Midbrain (tissue), 1 donor: ENCODE measurements around the gene ADAM17.
"Not testable (repeated sequence)": the region's sequence is repeated elsewhere in the genome, so short reads cannot be mapped to it uniquely, and the experiment has no call there.

Experiments
- DNase-seq: peaks from one replicate; lab custom pipeline; 2025; lab: John Stamatoyannopoulos, UW

Gene ADAM17

GRCh38 chr2:9519250-9519649, 36.4 kb downstream of the ADAM17 start:
- DNase-seq: no peak

- no peak for DNase-seq
These were observed 36.9 kb downstream of the ADAM17 start for GRCh38 chr2:9518780-9519179.

- DNase-seq: no peak
These were observed 37.5 kb downstream of the ADAM17 start for GRCh38 chr2:9518163-9518562.

GRCh38 chr2:9517118-9517782, 38.4 kb downstream of the ADAM17 start:
- DNase-seq: no peak

- not testable (repeated sequence) for DNase-seq
These were observed 41.7 kb downstream of the ADAM17 start for GRCh38 chr2:9513946-9514345.

DNA sequence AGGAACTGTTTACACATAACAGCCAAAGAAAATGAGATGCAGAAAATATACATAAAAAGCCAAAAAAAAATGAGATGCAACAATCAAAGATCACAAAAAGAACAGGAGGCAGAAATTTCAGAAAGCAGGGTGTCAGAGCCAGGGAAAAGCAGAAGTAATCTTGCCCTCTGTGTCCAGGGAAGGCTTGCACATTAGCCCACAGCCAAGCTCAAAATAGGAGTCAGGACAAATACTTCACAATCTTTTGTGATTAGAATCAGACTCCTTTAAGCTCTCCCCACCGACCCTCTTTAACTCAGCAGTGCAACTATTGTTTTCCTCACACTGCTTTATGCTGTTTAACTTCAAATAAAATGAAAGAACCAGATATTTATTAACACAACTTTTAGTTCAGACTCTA, 46.7 kb downstream of the ADAM17 start:
- DNase-seq: no peak

GRCh38 chr2:9498210-9498609, 57.4 kb downstream of the ADAM17 start:
- DNase-seq: no peak

GRCh38 chr2:9497017-9497416, 58.6 kb downstream of the ADAM17 start:
- no peak for DNase-seq

DNA sequence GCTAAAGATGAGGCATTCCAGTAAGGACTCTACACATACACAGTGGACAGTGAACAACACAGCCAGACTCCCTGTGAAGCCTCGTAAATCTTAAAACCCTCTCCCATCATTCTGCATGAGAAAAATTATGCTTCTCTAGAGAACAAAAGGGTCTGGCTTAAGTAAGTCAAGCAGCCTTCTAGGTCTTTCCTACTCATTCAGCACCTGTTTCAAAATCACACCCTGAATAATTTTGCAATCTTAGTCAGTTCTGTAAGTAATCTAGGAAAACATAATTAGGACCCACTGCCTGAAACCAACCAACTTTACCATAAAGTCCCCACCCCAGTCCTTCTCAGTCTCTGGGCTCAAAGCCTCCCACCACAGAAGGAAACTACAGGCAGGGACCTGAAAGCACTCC, 61.5 kb downstream of the ADAM17 start:
- no peak for DNase-seq

GRCh38 chr2:9493478-9493877, 62.2 kb downstream of the ADAM17 start:
- no peak for DNase-seq

DNA sequence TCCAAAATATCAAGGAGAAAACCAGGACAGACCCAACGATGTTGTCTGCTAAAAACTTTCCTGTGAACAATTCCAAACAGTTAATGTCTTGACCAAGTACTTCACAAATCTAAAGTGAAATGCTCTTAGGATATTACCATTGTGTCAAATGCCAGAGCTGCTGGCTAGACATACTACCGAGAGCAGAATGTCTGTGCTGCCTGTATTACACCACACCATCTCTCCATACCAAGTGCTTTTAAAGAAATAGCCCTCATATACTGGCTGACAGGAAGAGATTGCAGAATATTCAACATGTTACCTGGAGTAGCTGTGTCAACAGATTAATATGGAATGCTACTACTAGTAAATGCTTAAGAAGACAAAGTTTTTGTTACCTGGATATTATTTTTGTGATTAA, 62.7 kb downstream of the ADAM17 start:
- no peak for DNase-seq

DNA sequence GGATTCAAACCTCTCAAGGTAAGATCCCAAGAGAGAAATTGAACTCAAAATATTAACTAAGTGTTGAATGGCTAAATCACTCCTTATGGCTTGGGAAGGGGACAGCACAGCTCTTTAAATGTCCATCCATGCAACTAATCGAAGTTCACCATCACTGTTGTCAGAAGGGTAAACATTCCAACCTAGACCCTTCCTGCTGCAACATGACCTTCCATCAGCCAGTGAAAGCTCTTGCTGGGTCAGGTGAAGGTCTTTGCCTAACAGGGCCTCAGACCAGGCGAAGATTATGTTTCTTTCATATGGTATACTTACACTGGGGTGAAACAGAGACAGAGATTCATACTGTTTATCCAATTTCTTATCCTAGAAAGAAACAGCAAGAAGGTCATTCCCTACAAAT, 64.8 kb downstream of the ADAM17 start:
- no peak for DNase-seq

DNA sequence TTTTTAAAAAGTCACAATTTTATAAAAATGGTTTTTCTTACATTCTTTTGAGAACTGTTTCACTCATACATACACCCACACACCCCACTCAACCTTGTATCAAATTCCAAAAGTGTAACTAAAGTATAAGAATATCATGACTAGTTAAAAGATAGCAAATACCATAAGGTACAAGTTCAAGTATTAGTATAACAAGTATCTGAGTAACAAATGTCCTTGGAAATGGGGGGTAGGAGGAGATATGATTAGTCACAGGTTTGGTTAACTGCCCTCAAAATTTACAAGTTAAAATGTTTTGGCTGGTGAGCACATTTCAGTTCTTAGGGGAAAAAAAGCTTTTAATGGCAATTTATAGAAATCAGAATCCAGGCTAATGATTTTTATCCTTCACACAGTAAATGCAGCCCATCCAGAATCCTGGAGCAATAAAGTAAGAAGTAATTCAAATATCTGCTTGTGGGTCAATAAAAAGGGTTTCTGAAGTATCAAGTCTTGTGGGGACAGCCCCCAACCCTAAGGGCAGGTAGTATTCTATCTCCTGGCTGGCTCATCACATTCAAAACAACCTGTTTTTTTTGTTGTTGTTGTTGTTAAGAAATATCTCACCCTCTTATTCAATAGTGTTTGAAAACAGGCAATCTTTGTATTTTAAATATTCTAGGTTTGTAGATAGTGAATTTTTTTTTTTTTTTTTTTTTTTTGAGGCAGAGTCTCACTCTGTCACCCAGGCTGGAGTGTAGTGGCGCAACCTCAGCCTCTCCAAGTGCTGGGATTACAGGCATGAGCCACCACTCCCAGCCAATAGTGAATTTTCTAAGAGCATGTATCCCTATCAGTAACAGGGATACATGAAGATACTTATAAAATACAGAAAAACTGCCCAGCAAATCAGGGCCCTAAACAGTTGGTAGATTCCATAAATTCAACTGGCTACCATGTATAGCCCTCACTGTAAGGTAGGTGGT, 66.8 kb downstream of the ADAM17 start:
- DNase-seq: no peak

DNA sequence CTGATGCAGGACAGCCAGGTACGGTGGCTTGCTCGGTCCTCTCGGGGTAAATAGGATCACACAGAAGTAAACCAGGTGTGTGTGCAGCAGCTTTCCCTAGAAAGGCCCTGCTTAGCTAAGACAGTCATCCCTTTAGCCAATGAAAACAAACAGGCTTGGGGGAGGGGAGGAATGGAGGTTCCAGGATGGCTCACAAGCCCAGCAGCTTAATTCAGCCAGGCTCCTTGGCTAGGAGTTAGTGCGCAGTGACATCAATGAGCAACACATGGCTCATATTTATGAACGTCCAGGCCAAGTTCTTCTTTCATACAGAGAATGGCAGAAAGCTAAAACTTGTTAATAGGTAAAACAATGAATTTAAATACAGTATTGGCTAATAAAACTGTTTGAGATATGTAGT, 71.1 kb downstream of the ADAM17 start:
- DNase-seq: no peak

DNA sequence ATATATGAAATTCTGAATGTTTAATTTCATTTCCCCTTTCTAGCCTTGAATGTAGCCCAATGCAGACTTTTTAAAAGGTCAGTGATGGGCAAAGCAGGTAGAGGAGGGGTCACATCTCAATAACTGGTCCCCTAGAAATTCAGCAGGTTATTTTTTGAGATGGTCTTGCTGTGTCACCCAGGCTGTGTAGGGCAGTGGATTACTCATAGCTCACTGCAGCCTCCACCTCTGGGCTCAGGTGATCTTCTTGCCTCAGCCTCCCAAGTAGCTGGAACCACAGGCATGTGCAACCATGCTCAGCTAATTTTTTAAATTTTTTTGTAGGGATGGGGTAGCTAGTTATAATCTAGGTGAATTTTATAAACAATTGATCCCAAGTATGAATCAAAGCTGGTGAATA, 72.5 kb downstream of the ADAM17 start:
- DNase-seq: no peak

DNA sequence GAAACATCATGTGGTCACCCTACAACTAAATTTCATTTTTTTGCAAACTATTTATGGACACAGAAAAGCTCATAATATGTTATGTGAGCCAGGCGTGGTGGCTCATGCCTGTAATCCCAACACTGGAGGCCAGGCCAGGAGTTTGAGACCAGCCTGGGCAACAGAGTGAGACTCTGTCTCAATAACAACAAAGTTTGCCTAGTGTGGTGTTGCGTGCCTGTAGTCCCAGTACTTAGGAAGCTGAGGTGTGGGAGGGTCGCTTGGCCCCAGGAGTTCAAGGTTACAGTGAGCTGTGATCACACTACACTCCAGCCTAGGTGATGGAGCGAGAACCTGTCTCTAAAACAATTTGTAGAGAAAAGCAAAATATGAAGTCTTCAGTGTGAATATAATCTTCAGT, 75.5 kb downstream of the ADAM17 start:
- DNase-seq: no peak

- no peak for DNase-seq
These were observed 77.1 kb downstream of the ADAM17 start for GRCh38 chr2:9478526-9478925.

DNA sequence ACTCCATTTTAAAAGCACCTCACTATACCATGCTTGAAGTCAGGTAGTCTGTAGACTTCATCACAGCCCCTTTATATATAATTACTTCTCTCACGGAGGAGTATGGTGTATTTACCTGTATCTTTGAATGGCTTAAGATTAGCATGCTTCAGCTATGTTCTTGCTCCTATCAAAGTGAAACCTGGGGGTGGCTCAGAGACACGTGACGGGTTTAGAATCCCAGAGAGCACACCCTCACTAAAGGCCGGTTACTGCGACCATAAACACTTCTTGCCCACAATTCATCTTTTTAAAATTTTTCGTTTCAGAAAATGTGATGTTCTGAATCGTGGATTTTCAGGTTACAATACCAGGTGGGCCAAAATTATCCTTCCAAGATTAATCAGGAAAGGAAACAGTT, 77.7 kb downstream of the ADAM17 start:
- no peak for DNase-seq

DNA sequence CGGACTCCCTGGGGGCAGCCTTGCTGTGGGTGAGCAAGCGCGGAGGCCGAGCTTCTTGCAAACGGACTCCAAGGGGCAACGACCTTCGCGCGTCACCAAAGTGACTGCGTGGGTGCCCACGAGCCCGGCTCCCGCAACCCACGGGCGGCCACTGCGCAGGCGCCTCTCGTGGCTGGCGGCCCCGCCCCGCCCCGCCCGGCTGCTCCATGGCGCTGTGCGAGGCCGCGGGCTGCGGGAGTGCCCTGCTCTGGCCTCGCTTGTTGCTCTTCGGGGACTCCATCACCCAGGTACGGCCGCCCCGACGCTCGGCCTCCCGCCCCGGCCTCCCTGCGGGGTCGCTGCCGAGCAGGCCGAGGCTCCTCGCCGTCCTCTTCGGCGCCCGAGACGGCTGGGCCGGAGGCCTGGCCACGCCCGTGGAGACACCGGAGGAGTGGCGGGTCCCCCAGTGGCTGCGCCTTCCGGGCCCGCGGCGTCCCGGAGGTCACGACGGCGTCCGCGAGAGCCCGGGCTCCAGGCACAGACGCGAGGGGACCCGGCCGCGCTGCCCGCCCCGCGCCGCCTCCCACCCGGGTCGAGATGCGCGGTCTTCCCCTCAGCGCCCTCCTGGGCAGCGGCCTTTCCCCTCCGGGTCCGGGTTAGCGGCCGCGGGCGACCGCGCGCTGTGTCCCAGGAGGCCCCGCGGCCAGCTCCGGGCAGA, 81.1 kb downstream of the ADAM17 start, which contains the start of gene IAH1:
Gene IAH1, plus strand, starts transcription at position 191 of the 697 bp plus-strand sequence. Its CDS starts 16 bp downstream, at position 207.
- peak; percentile 66 for DNase-seq

DNA sequence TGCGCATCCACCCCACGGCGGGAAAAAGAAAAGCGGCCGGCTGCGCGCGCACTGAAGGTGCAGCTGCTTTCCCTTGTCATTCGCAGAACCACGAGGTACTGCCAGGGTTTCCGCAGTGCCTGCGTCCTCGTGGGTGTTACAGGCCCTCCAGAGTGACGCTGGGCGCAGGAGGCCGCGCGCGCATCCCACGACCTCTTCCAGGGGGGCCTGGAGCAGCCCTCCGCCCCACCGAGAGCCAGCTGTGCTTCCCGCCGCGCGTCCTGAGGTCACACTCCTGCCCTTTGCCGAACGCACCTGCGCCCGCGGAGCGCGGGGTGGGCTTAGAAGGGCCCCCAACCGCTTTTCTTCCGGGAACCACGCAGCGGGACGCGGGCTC, 81.7 kb downstream of the ADAM17 start:
- peak; percentile 26 for DNase-seq

- DNase-seq: no peak
These were observed 82.2 kb downstream of the ADAM17 start for GRCh38 chr2:9473308-9473984.

- DNase-seq: no peak
These were observed 83.1 kb downstream of the ADAM17 start for GRCh38 chr2:9472511-9472910.
